PC-9 (cell line): ENCODE data around the gene DOC2A. TPM values are rescaled to one million over a fixed set of nuclear protein-coding genes. Genes with fewer than 3 reads are reported as not detected.

Experiments used
- BruUV-seq: library from RNA; stranded (reverse); fragments of 400-500 nt; replicated peaks from 2 replicates; lab custom pipeline; 2021; lab: Mats Ljungman, UMichigan
- CTCF ChIA-PET: fragments of 300-600 bp; sonication (Branson Sonifier 250); formaldehyde crosslinking; loops from one replicate; lab custom pipeline; 2022; ENCODE audit warnings: antibody characterized with exemption; lab: Charles Lee
- POLR2A ChIA-PET: fragments of 300-600 bp; sonication (Branson Sonifier 250); formaldehyde crosslinking; loops from one replicate; lab custom pipeline; 2022; ENCODE audit warnings: antibody characterized with exemption; ENCODE audit not compliant: unreplicated experiment; lab: Charles Lee
- DNase-seq, 2 experiments: peaks; one replicate each; pipeline versions ENCODE4 v3.0.0 to v3.0.0-alpha.2; 2015 to 2022; ENCODE audit warnings: mixed read lengths in 1 of 2
- H2AFZ ChIP-seq: fragments of 200-600 bp; sonication (generic); 2 replicates; pipeline ENCODE4 v1.8.1; 2017; ENCODE audit warnings: antibody characterized with exemption
- H3F3A ChIP-seq: fragments of 200-600 bp; sonication (generic); 2 replicates; pipeline ENCODE4 v1.8.1; 2017; ENCODE audit warnings: antibody characterized with exemption, mild to moderate bottlenecking, low read depth; ENCODE audit not compliant: insufficient read depth
- H3K27ac ChIP-seq: fragments of 200-600 bp; sonication (generic); 2 replicates; pipeline ENCODE4 v1.6.1; 2016; ENCODE audit warnings: mixed run types
- H3K27me3 ChIP-seq: fragments of 200-600 bp; sonication (generic); 2 replicates; pipeline ENCODE4 v1.6.1; 2016; ENCODE audit warnings: low read depth, mixed run types; ENCODE audit not compliant: insufficient read depth
- H3K36me3 ChIP-seq: fragments of 200-600 bp; sonication (generic); 2 replicates; pipeline ENCODE4 v1.6.1; 2016; ENCODE audit warnings: low read depth, mixed run types
- H3K4me1 ChIP-seq: fragments of 200-600 bp; sonication (generic); replicated peaks from 2 replicates; pipeline ENCODE4 v1.6.1; 2016; ENCODE audit warnings: mixed run types; ENCODE audit not compliant: insufficient read depth
- H3K4me2 ChIP-seq: fragments of 200-600 bp; sonication (generic); 2 replicates; pipeline ENCODE4 v1.6.1; 2017; ENCODE audit warnings: mixed run types
- H3K4me3 ChIP-seq: fragments of 200-600 bp; sonication (generic); 2 replicates; pipeline ENCODE4 v1.6.1; 2016; ENCODE audit warnings: mixed run types
- H3K79me2 ChIP-seq: fragments of 200-600 bp; sonication (generic); 2 replicates; pipeline ENCODE4 v1.6.1; 2017; ENCODE audit warnings: low read depth, mixed run types
- H3K9me2 ChIP-seq: fragments of 200-600 bp; sonication (generic); 2 replicates; pipeline ENCODE4 v1.8.1; 2017; ENCODE audit warnings: mild to moderate bottlenecking; ENCODE audit not compliant: insufficient read depth
- H3K9me3 ChIP-seq: fragments of 200-600 bp; sonication (generic); 2 replicates; pipeline ENCODE4 v1.8.1; 2016; ENCODE audit warnings: low read depth; ENCODE audit not compliant: insufficient read depth
- H4K20me1 ChIP-seq: fragments of 200-600 bp; sonication (generic); 2 replicates; pipeline ENCODE4 v1.8.1; 2017; ENCODE audit not compliant: insufficient read depth
- EZH2 ChIP-seq: fragments of 200-600 bp; sonication (generic); IDR thresholded peaks from 2 replicates; pipeline ENCODE4 v1.8.0; 2017; ENCODE audit warnings: antibody characterized with exemption, low read depth
- intact Hi-C: fragments of 100-400 bp; cut with micrococcal nuclease; formaldehyde crosslinking; loops from one replicate; pipeline ENCODE4 v1.10.0; 2022; ENCODE audit not compliant: unreplicated experiment
- total RNA-seq: library from RNA; stranded (reverse); gene quantifications from 2 replicates; pipeline ENCODE4 v1.2.3, GENCODE V29; 2021
- TF ChIP-seq, protein P1 (sequence below): fragments of 200-600 bp; sonication (generic); conservative IDR thresholded peaks from 2 replicates; pipeline ENCODE4 v1.6.1; 2017; ENCODE audit warnings: mixed run types, antibody characterized with exemption, mild to moderate bottlenecking, moderate library complexity

Gene DOC2A
- total RNA-seq, 1 experiment from 2014 or later = 11.0 TPM

DNA sequence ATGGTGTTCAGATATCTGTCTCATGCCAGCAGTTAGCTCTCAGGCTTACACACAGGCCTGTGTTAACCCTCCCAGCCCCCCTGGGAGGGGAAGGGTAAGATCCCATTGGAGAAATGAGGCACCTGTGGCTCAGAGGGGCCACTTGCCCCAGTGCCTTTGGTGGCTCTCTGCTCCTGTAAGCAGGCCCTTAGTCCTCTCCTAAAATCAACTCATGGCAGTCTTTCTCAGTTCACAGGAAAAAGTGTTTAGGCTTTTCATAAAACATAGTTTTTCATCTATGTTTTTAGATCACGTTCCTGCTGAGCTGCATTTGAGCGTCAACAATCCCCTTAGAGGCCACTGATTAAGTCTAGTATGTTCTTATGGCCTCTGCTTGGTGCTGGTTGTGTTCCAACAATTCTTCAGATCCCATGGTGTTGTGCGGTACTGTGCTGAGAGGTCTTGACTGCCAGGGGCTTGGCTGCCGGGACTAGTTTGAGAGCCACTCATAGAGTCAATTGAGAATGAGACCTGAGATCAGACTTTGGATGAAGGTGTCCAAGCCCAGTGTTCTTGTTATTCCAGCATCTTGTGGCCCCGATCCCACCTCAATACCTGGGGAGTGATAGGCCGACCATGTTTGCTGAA, 26.6 kb downstream of the DOC2A start:
- no peaks in the 10 kb centered on the region for H3K9me3 ChIP-seq
- 0 out of 2 replicates have a peak, but pooled peaks cover 4% of the 10 kb centered on the region for H3F3A ChIP-seq
- H3K4me1 ChIP-seq = no peaks in the 10 kb centered on the region
- DNase-seq = no peak
- no TSS peak for BruUV-seq
- no peak overlapping the region for H3K4me2 ChIP-seq
- H3K27ac ChIP-seq = no peak overlapping the region
- CTCF ChIA-PET = no interaction called here
- H3K9me2 ChIP-seq = no peaks in the 10 kb centered on the region
- no peak for TF ChIP-seq EZH2
- TF ChIP-seq, protein P1, sequence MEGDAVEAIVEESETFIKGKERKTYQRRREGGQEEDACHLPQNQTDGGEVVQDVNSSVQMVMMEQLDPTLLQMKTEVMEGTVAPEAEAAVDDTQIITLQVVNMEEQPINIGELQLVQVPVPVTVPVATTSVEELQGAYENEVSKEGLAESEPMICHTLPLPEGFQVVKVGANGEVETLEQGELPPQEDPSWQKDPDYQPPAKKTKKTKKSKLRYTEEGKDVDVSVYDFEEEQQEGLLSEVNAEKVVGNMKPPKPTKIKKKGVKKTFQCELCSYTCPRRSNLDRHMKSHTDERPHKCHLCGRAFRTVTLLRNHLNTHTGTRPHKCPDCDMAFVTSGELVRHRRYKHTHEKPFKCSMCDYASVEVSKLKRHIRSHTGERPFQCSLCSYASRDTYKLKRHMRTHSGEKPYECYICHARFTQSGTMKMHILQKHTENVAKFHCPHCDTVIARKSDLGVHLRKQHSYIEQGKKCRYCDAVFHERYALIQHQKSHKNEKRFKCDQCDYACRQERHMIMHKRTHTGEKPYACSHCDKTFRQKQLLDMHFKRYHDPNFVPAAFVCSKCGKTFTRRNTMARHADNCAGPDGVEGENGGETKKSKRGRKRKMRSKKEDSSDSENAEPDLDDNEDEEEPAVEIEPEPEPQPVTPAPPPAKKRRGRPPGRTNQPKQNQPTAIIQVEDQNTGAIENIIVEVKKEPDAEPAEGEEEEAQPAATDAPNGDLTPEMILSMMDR = no peak
- H3K27me3 ChIP-seq = no peaks in the 10 kb centered on the region
- POLR2A ChIA-PET = no interaction called here
- no peaks in the 10 kb centered on the region for H3K79me2 ChIP-seq
- no peak overlapping the region for H2AFZ ChIP-seq
- H3K4me3 ChIP-seq = no peak overlapping the region
- H3K36me3 ChIP-seq = peaks cover 47% of the 10 kb centered on the region
- no peaks in the 10 kb centered on the region for H4K20me1 ChIP-seq
- intact Hi-C loops = no loop called here

DNA sequence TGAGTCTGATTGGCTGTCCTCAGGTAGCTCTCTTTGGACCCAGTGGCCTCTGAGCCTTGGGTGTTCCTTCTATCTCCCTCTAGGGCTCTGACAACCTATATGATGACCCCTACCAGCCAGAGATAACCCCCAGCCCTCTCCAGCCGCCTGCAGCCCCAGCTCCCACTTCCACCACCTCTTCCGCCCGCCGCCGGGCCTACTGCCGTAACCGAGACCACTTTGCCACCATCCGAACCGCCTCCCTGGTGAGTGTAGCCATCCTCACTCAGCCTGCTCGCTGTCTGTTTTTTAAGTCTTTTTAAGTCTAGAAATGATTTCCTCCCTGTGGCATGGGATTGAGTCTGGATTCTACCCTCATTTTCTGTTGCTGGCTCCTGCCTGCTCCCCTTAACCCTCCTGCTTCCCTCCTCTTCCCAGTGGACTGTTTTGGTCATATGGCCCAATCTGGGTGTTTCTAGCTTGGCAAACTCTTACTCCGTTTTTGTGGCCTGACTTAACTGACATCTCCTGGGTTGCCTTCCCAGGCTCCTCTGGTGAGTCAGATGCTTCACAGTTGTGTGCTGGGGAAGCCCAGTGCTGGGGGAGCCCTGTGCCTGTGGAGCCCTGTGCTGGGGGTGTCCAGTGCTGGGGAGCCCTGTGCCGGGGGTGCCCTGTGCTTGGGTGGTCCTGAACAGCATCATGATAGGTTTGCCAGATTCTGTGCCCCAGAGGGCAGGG, 27.2 kb downstream of the DOC2A start:
- Histone ChIP-seq H2AFZ (no peak overlapping the region), H4K20me1 (no peaks in the 10 kb centered on the region), H3K36me3 (peaks cover 53% of the 10 kb centered on the region), H3K9me2 (no peaks in the 10 kb centered on the region), H3K27me3 (no peaks in the 10 kb centered on the region), H3F3A (0 out of 2 replicates have a peak, but pooled peaks cover 4% of the 10 kb centered on the region), H3K9me3 (no peaks in the 10 kb centered on the region), H3K27ac (no peak overlapping the region), H3K4me2 (no peak overlapping the region), H3K4me1 (no peaks in the 10 kb centered on the region), H3K79me2 (no peaks in the 10 kb centered on the region), H3K4me3 (no peak overlapping the region)
- TF ChIP-seq, protein P1 = no peak
- no peak for TF ChIP-seq EZH2
- ChIA-PET CTCF (no interaction called here), POLR2A (no interaction called here)
- intact Hi-C loops = no loop called here
- no peak for DNase-seq
- no TSS peak for BruUV-seq

DNA sequence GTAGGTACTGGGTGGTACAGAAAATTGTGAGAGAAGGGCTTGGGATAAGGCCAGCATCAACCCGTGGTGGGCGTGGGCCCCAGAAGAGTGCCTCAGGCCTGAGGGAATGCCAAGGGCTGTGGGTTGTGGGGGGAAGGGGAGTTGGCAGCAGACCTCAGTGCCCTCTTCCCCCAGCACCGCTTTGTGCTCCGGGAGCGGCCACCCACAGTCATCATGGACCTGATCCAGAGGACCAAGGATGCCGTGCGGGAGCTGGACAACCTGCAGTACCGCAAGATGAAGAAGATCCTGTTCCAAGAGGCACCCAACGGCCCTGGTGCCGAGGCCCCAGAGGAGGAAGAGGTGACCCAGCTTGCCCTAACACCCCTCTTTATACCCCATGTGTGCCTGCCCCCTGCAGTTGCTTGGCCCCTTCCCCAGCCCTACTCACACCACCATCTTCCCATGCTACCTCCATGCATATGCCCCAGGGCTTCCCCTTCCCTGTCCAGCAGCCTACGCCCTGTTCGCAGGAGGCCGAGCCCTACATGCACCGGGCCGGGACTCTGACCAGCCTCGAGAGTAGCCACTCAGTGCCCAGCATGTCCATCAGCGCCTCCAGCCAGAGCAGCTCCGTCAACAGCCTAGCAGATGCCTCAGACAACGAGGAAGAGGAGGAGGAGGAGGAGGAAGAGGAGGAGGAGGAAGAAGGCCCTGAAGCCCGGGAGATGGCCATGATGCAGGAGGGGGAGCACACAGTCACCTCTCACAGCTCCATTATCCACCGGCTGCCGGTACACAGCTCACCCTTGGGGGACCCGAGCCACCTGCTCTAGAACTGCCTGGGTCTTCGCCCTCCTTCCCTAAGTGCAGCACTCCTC, 28.0 kb downstream of the DOC2A start:
- Histone ChIP-seq H3F3A (0 out of 2 replicates have a peak, but pooled peaks cover 4% of the 10 kb centered on the region), H3K4me1 (no peaks in the 10 kb centered on the region), H3K4me2 (no peak overlapping the region), H3K27me3 (no peaks in the 10 kb centered on the region), H4K20me1 (no peaks in the 10 kb centered on the region), H3K4me3 (no peak overlapping the region), H3K9me3 (no peaks in the 10 kb centered on the region), H3K36me3 (peaks cover 56% of the 10 kb centered on the region), H2AFZ (no peak overlapping the region), H3K9me2 (no peaks in the 10 kb centered on the region), H3K27ac (no peak overlapping the region), H3K79me2 (peaks cover 2% of the 10 kb centered on the region; the same call in 1 of the 2 replicates)
- ChIA-PET CTCF (no interaction called here), POLR2A (no interaction called here)
- no peak for DNase-seq
- TF ChIP-seq, protein P1 = no peak
- TF ChIP-seq EZH2 = no peak
- intact Hi-C loops = no loop called here
- BruUV-seq = no TSS peak
